Astrocyte of the spinal cord (primary cell): ENCODE measurements around the gene GGCX.

ENCODE experiments used
- DNase-seq: peaks from one replicate; pipeline ENCODE4 v3.0.0; 2011; ENCODE audit warnings: low read depth, low spot score
- H3K4me3 ChIP-seq: 2 replicates; pipeline ENCODE4 v1.5.1; 2011; ENCODE audit warnings: low read depth, mild to moderate bottlenecking, low read length, moderate library complexity
- CTCF ChIP-seq: IDR thresholded peaks from 2 replicates; pipeline ENCODE4 v1.5.1; 2012; ENCODE audit warnings: low read depth, mild to moderate bottlenecking, low read length, inconsistent platforms
- in situ Hi-C: cut with HindIII; loops from 2 replicates; pipeline ENCODE4 v1.10.0; 2017; ENCODE audit warnings: low sequenced_read_pairs

Gene GGCX

DNA sequence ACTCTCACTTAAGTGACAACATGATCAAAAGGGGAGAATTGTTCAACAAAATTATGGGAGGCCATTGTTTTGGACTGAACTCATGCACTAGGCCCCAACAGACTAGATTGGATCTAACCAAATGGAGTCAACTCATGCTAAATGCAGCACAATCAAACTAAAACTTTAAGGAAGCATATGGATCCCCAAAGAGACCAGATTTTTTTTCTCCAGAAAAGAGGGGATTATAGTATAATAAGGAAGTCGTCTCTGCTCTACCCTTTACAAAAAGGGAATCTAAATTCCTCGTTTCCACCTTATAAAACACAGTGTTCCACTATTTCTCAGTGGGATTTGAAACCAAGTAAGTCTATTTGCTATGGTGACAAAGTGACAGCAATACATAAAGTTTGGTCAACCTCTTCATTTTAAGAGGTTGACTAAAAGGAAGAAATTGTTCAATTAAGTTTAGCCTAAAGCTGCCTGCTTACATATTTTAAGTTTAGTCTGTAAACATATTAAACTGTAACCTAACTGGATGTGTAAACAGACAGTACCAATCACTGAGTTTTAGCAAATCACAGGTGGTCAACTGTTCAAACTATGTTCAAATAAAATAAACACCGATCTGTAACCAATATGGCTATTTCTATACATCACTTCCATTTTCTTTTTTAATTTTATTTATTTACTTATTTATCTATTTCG, 63.2 kb downstream of the GGCX start:
- no peak for DNase-seq
- no peak for TF ChIP-seq CTCF
- in situ Hi-C loops = no loop called here
- no peak overlapping the region for H3K4me3 ChIP-seq

DNA sequence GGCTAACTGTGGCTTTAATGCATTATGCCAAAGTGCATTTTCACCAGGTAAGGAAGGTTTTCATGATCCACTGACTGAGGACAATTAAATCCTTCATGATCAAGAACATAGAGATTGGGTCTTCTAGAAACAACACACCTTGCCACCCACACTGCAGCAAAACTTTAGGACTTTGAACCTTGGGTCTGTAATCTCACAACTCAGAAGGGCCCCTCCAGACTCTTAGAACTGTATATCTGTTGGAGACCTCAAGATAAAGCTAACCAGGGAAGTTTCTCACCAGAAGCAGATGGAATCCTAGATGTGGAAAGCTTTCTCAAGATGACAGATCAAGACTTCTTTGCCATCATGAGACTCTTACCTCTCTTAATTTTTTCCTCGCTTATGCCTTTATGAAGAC, 64.9 kb downstream of the GGCX start:
- DNase-seq = no peak
- no peak for TF ChIP-seq CTCF
- no peak overlapping the region for H3K4me3 ChIP-seq
- in situ Hi-C loops = no loop called here
